ENCODE data around the gene RCAN2. TPM values are rescaled to one million over a fixed set of nuclear protein-coding genes. Genes with fewer than 3 reads are reported as not detected.
A peak's percentile ranks its signal among the peaks of the same experiment; 100 is the strongest.

RCAN2 gene
- total and polyA plus RNA-seq, 2 donors (not counting 1 experiment from before 2014, with no cell fraction given): not detected

DNA sequence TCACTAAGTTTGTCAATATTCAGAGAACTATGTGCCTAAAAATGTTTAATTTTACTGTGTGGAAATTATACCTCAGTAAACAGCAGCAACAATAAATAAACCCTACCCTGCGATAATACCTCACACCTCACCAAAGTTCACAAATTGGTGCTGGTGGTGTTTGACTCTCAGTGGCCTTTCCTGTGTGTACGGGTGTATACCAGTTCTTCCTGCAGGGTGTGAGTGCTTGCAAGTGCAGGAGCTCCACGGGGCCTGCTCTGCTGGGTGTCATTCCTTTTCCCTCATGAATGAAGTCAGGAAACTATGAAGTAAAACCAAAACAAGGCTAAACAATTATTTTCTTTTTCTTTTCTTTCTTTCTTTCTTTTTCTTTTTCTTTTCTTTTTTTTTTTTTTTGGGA, 316.3 kb downstream of the RCAN2 start:
- H3K4me2 ChIP-seq (replicated peaks; ENCODE audit: low read depth, low read length, poor library complexity, severe bottlenecking): no peak overlapping the region
- no peaks in the 10 kb centered on the region for H3K36me3 ChIP-seq (replicated peaks in 1 of 2; ENCODE audit: control extremely low read depth in 1 of 2, control insufficient read depth in 1 of 2, extremely low read depth in 1 of 2, insufficient read depth in 2 of 2, low read length in 1 of 2)
- no peaks in the 10 kb centered on the region for H3K79me2 ChIP-seq (ENCODE audit: control insufficient read depth, insufficient read depth, low read length)
- H3K4me3 ChIP-seq (ENCODE audit: control extremely low read depth in 1 of 5, extremely low read depth in 1 of 5, insufficient read depth in 1 of 5, low read depth in 2 of 5, low read length in 4 of 5): no peak overlapping the region
- DNase-seq: no peak
- POLR2A ChIA-PET: no interaction called here
- CTCF ChIA-PET: no interaction called here
- intact Hi-C loops (cut with micrococcal nuclease): no loop called here
- peaks cover 0 to 17% (median 10%) of the 10 kb centered on the region in 4 experiments for H3K27me3 ChIP-seq (replicated peaks in 1 of 4; ENCODE audit: control extremely low read depth in 1 of 4, control insufficient read depth in 3 of 4, insufficient read depth in 4 of 4, low read length in 3 of 4)
- no peaks in the 10 kb centered on the region for H4K20me1 ChIP-seq (ENCODE audit: control insufficient read depth, insufficient read depth, low read length, poor library complexity, severe bottlenecking)
- H3K4me1 Mint-ChIP-seq: peaks cover 19% of the 10 kb centered on the region
- WGBS (ENCODE audit: insufficient coverage): no CpG with 5 or more reads among the region's 3 CpGs
- no peak overlapping the region for H2AFZ ChIP-seq (ENCODE audit: insufficient read depth, low read depth, low read length, poor library complexity, severe bottlenecking)
- H3K9ac ChIP-seq (ENCODE audit: low read length): no peak overlapping the region
- peaks cover 17% of the 10 kb centered on the region for H3K27me3 Mint-ChIP-seq
- TF ChIP-seq, protein P1, sequence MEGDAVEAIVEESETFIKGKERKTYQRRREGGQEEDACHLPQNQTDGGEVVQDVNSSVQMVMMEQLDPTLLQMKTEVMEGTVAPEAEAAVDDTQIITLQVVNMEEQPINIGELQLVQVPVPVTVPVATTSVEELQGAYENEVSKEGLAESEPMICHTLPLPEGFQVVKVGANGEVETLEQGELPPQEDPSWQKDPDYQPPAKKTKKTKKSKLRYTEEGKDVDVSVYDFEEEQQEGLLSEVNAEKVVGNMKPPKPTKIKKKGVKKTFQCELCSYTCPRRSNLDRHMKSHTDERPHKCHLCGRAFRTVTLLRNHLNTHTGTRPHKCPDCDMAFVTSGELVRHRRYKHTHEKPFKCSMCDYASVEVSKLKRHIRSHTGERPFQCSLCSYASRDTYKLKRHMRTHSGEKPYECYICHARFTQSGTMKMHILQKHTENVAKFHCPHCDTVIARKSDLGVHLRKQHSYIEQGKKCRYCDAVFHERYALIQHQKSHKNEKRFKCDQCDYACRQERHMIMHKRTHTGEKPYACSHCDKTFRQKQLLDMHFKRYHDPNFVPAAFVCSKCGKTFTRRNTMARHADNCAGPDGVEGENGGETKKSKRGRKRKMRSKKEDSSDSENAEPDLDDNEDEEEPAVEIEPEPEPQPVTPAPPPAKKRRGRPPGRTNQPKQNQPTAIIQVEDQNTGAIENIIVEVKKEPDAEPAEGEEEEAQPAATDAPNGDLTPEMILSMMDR (IDR thresholded peaks at IDR 0.05): no peak
- TF ChIP-seq EZH2 (IDR thresholded peaks at IDR 0.05; ENCODE audit: borderline replicate concordance, insufficient read depth, low read depth, low read length, poor library complexity, severe bottlenecking): no peak
- ATAC-seq (ENCODE audit: low read depth): no peak
- H3K4me3 Mint-ChIP-seq: no peak overlapping the region
- H3K9me3 Mint-ChIP-seq (ENCODE audit: insufficient read depth): no peaks in the 10 kb centered on the region
- no peak overlapping the region for H3K27ac Mint-ChIP-seq
- no peaks in the 10 kb centered on the region for H3K9me3 ChIP-seq (ENCODE audit: control extremely low read depth in 1 of 3, control insufficient read depth in 2 of 3, insufficient read depth in 1 of 3, low read length in 2 of 3)
- no peak overlapping the region for H3K27ac ChIP-seq (ENCODE audit: low read length in 2 of 2)
- peaks cover 16 to 17% of the 10 kb centered on the region in 2 donors for H3K4me1 ChIP-seq (ENCODE audit: control insufficient read depth in 2 of 2, insufficient read depth in 2 of 2, low read length in 2 of 2)

DNA sequence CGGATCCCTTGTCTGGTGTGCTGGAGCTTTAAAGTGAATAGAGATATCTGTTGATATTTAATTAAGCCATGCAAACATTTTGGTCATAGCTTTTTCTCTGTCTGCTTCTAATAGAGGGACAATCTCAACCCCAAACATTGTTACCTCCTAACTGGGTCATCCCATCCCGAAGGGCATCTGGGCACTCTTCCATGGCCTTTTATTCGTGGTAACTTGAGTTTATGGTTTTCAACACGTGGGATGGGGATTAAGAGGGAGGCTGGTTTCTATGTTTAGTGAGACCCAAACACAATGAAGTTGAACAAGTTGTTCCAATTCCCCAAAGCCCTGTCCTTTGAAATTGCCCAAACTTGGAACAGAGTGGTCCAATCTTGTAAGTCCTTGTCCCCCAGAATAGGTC, 319.1 kb downstream of the RCAN2 start:
- Mint-ChIP-seq H3K27me3 (peaks cover 11% of the 10 kb centered on the region), H3K4me3 (peak overlapping the region; percentile 19), H3K4me1 (peaks cover 20% of the 10 kb centered on the region), H3K27ac (no peak overlapping the region), H3K9me3 (ENCODE audit: insufficient read depth) (no peaks in the 10 kb centered on the region)
- no peak overlapping the region for H3K4me3 ChIP-seq (ENCODE audit: control extremely low read depth in 1 of 5, extremely low read depth in 1 of 5, insufficient read depth in 1 of 5, low read depth in 2 of 5, low read length in 4 of 5)
- intact Hi-C loops (cut with micrococcal nuclease): no loop called here
- H3K79me2 ChIP-seq (ENCODE audit: control insufficient read depth, insufficient read depth, low read length): no peaks in the 10 kb centered on the region
- no peaks in the 10 kb centered on the region for H3K9me3 ChIP-seq (ENCODE audit: control extremely low read depth in 1 of 3, control insufficient read depth in 2 of 3, insufficient read depth in 1 of 3, low read length in 2 of 3)
- H3K36me3 ChIP-seq (replicated peaks in 1 of 2; ENCODE audit: control extremely low read depth in 1 of 2, control insufficient read depth in 1 of 2, extremely low read depth in 1 of 2, insufficient read depth in 2 of 2, low read length in 1 of 2): no peaks in the 10 kb centered on the region
- no CpG with 5 or more reads among the region's 4 CpGs for WGBS (ENCODE audit: insufficient coverage)
- H2AFZ ChIP-seq (ENCODE audit: insufficient read depth, low read depth, low read length, poor library complexity, severe bottlenecking): no peak overlapping the region
- DNase-seq (no peak), ATAC-seq (ENCODE audit: low read depth) (no peak)
- H3K27ac ChIP-seq (ENCODE audit: low read length in 2 of 2): no peak overlapping the region
- peaks cover 0 to 14% (median 8%) of the 10 kb centered on the region in 4 experiments for H3K27me3 ChIP-seq (replicated peaks in 1 of 4; ENCODE audit: control extremely low read depth in 1 of 4, control insufficient read depth in 3 of 4, insufficient read depth in 4 of 4, low read length in 3 of 4)
- no peak overlapping the region for H3K4me2 ChIP-seq (replicated peaks; ENCODE audit: low read depth, low read length, poor library complexity, severe bottlenecking)
- H4K20me1 ChIP-seq (ENCODE audit: control insufficient read depth, insufficient read depth, low read length, poor library complexity, severe bottlenecking): no peaks in the 10 kb centered on the region
- no peak overlapping the region for H3K9ac ChIP-seq (ENCODE audit: low read length)
- no peak for TF ChIP-seq EZH2 (IDR thresholded peaks at IDR 0.05; ENCODE audit: borderline replicate concordance, insufficient read depth, low read depth, low read length, poor library complexity, severe bottlenecking)
- TF ChIP-seq, protein P1 (IDR thresholded peaks at IDR 0.05): no peak
- CTCF ChIA-PET: no interaction called here
- POLR2A ChIA-PET: no interaction called here
- H3K4me1 ChIP-seq (ENCODE audit: control insufficient read depth in 2 of 2, insufficient read depth in 2 of 2, low read length in 2 of 2): peaks cover 16 to 17% of the 10 kb centered on the region in 2 donors

Other genes with a start within 250 kb of the RCAN2 start
- not detected in 2 replicates for gene CYP39A1, start 161.4 kb upstream of the RCAN2 start, total RNA-seq
- gene CYP39A1, start 161.4 kb upstream of the RCAN2 start, polyA plus RNA-seq: not detected in 2 replicates
- 1.9 and 3.8 TPM in 2 replicates for gene SLC25A27, start 161.5 kb upstream of the RCAN2 start, total RNA-seq
- gene SLC25A27, start 161.5 kb upstream of the RCAN2 start, polyA plus RNA-seq: 0.75 and 0.81 TPM in 2 replicates
- gene TDRD6, start 196.4 kb upstream of the RCAN2 start, total RNA-seq: not detected in 2 replicates
- gene TDRD6, start 196.4 kb upstream of the RCAN2 start, polyA plus RNA-seq: 0.01 TPM in 1 of 2 replicates, not detected in the other
- gene PLA2G7, start 243.9 kb upstream of the RCAN2 start, total RNA-seq: 0.63 and 1.1 TPM in 2 replicates
- gene PLA2G7, start 243.9 kb upstream of the RCAN2 start, polyA plus RNA-seq: 0.04 and 0.13 TPM in 2 replicates

Measured in B cell (primary cell).